ENCODE data around the gene EFHC2. TPM values are rescaled to one million over a fixed set of nuclear protein-coding genes. Genes with fewer than 3 reads are reported as not detected.

The EFHC2 gene
- polyA plus RNA-seq, 1 donor from 2014 or later, result 0.22 TPM

DNA sequence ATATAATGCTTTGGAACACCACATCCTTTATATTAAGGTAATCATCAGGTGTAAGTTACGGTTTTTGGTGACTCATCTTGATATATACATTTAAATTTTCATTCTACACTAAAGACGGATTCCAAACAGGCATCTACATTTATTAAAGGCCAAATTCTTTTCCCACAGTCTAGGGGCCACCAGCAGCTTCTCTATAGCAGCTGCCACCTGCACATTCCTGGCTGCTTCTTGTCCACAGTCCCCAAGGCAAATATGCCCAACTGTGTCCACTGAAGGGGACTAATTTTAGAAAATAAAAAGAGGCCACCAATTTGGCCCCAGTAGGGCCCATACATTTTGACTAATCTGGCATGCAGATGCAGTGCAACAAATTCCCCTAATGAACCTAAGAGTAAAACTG, 96.6 kb downstream of the EFHC2 start:
- Histone ChIP-seq H3K4me3 (ENCODE audit: low read length) (no peak overlapping the region), H3K79me2 (replicated peaks; ENCODE audit: insufficient read depth, low read length) (no peaks in the 10 kb centered on the region), H3K9ac (ENCODE audit: low read length) (no peak overlapping the region), H3K27me3 (ENCODE audit: insufficient read depth, low read depth, low read length) (no peaks in the 10 kb centered on the region), H3K9me2 (ENCODE audit: insufficient read depth, low read length) (no peaks in the 10 kb centered on the region), H2AFZ (ENCODE audit: low read depth, low read length) (no peak overlapping the region), H3K36me3 (ENCODE audit: insufficient read depth, low read length) (no peaks in the 10 kb centered on the region), H3K4me2 (ENCODE audit: low read length) (no peak overlapping the region), H3K9me3 (ENCODE audit: low read length) (no peaks in the 10 kb centered on the region), H3F3A (ENCODE audit: insufficient read depth, low read length, poor library complexity, severe bottlenecking) (no peaks in the 10 kb centered on the region), H4K20me1 (ENCODE audit: insufficient read depth) (no peaks in the 10 kb centered on the region), H3K27ac (ENCODE audit: low read length) (no peak overlapping the region)
- TF ChIP-seq SMC3 (conservative IDR thresholded peaks at IDR 0.05; ENCODE audit: poor library complexity) (no peak), EP300 (conservative IDR thresholded peaks at IDR 0.05; ENCODE audit: poor library complexity, severe bottlenecking) (no peak), EZH2 (IDR thresholded peaks at IDR 0.05; ENCODE audit: borderline replicate concordance, insufficient read depth, low read length, poor library complexity, severe bottlenecking) (no peak), POLR2AphosphoS5 (IDR thresholded peaks at IDR 0.05) (no peak), MXI1 (conservative IDR thresholded peaks at IDR 0.05; ENCODE audit: poor library complexity, severe bottlenecking) (no peak), RAD21 (conservative IDR thresholded peaks at IDR 0.05) (no peak), TAF1 (IDR thresholded peaks at IDR 0.05; ENCODE audit: low read depth) (no peak)
- TF ChIP-seq, protein P1, sequence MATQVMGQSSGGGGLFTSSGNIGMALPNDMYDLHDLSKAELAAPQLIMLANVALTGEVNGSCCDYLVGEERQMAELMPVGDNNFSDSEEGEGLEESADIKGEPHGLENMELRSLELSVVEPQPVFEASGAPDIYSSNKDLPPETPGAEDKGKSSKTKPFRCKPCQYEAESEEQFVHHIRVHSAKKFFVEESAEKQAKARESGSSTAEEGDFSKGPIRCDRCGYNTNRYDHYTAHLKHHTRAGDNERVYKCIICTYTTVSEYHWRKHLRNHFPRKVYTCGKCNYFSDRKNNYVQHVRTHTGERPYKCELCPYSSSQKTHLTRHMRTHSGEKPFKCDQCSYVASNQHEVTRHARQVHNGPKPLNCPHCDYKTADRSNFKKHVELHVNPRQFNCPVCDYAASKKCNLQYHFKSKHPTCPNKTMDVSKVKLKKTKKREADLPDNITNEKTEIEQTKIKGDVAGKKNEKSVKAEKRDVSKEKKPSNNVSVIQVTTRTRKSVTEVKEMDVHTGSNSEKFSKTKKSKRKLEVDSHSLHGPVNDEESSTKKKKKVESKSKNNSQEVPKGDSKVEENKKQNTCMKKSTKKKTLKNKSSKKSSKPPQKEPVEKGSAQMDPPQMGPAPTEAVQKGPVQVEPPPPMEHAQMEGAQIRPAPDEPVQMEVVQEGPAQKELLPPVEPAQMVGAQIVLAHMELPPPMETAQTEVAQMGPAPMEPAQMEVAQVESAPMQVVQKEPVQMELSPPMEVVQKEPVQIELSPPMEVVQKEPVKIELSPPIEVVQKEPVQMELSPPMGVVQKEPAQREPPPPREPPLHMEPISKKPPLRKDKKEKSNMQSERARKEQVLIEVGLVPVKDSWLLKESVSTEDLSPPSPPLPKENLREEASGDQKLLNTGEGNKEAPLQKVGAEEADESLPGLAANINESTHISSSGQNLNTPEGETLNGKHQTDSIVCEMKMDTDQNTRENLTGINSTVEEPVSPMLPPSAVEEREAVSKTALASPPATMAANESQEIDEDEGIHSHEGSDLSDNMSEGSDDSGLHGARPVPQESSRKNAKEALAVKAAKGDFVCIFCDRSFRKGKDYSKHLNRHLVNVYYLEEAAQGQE (IDR thresholded peaks at IDR 0.05; ENCODE audit: borderline replicate concordance), result no peak
- TF ChIP-seq, protein P2, sequence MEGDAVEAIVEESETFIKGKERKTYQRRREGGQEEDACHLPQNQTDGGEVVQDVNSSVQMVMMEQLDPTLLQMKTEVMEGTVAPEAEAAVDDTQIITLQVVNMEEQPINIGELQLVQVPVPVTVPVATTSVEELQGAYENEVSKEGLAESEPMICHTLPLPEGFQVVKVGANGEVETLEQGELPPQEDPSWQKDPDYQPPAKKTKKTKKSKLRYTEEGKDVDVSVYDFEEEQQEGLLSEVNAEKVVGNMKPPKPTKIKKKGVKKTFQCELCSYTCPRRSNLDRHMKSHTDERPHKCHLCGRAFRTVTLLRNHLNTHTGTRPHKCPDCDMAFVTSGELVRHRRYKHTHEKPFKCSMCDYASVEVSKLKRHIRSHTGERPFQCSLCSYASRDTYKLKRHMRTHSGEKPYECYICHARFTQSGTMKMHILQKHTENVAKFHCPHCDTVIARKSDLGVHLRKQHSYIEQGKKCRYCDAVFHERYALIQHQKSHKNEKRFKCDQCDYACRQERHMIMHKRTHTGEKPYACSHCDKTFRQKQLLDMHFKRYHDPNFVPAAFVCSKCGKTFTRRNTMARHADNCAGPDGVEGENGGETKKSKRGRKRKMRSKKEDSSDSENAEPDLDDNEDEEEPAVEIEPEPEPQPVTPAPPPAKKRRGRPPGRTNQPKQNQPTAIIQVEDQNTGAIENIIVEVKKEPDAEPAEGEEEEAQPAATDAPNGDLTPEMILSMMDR (IDR thresholded peaks at IDR 0.05; ENCODE audit: poor library complexity, severe bottlenecking), result no peak

DNA sequence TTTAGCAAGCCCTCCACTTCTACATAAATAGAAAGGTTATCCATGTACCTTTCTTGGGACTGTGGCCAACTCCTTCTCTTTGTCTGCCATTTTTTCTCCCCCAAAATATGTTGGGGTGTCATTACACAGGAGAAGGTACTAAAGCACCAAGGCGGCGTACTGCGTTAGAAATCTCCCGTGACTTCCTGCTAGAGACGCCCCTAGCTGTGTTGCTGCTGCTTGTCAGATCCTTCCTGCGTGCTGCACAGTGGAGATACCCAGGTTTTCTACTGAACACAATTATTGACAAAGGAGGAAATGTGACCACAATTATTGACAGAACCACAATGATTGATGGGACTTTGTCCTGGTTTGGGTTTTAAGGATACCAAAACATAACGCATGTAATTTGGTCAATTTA, 97.7 kb downstream of the EFHC2 start:
- H3K79me2 ChIP-seq (replicated peaks; ENCODE audit: insufficient read depth, low read length), result no peaks in the 10 kb centered on the region
- no peaks in the 10 kb centered on the region for H4K20me1 ChIP-seq (ENCODE audit: insufficient read depth)
- H3K27me3 ChIP-seq (ENCODE audit: insufficient read depth, low read depth, low read length), result no peaks in the 10 kb centered on the region
- H3K9me2 ChIP-seq (ENCODE audit: insufficient read depth, low read length), result no peaks in the 10 kb centered on the region
- no peak overlapping the region for H3K9ac ChIP-seq (ENCODE audit: low read length)
- no peaks in the 10 kb centered on the region for H3K36me3 ChIP-seq (ENCODE audit: insufficient read depth, low read length)
- no peaks in the 10 kb centered on the region for H3F3A ChIP-seq (ENCODE audit: insufficient read depth, low read length, poor library complexity, severe bottlenecking)
- H3K27ac ChIP-seq (ENCODE audit: low read length), result no peak overlapping the region
- TF ChIP-seq, protein P1 (IDR thresholded peaks at IDR 0.05; ENCODE audit: borderline replicate concordance), result no peak
- no peak for TF ChIP-seq TAF1 (IDR thresholded peaks at IDR 0.05; ENCODE audit: low read depth)
- TF ChIP-seq MXI1 (conservative IDR thresholded peaks at IDR 0.05; ENCODE audit: poor library complexity, severe bottlenecking), result no peak
- no peak for TF ChIP-seq SMC3 (conservative IDR thresholded peaks at IDR 0.05; ENCODE audit: poor library complexity)
- TF ChIP-seq POLR2AphosphoS5 (IDR thresholded peaks at IDR 0.05), result no peak
- no peak for TF ChIP-seq EZH2 (IDR thresholded peaks at IDR 0.05; ENCODE audit: borderline replicate concordance, insufficient read depth, low read length, poor library complexity, severe bottlenecking)
- TF ChIP-seq EP300 (conservative IDR thresholded peaks at IDR 0.05; ENCODE audit: poor library complexity, severe bottlenecking), result no peak
- no peak for TF ChIP-seq RAD21 (conservative IDR thresholded peaks at IDR 0.05)
- TF ChIP-seq, protein P2 (IDR thresholded peaks at IDR 0.05; ENCODE audit: poor library complexity, severe bottlenecking), result no peak
- no peak overlapping the region for H2AFZ ChIP-seq (ENCODE audit: low read depth, low read length)
- H3K4me2 ChIP-seq (ENCODE audit: low read length), result no peak overlapping the region
- H3K4me3 ChIP-seq (ENCODE audit: low read length), result no peak overlapping the region
- no peaks in the 10 kb centered on the region for H3K9me3 ChIP-seq (ENCODE audit: low read length)
